MM.1S (cell line): ENCODE data around the gene SLC24A4.

Source experiments
- EZH2 ChIP-seq: fragments of 300-600 bp; sonication (generic); optimal IDR thresholded peaks from 2 replicates; pipeline ENCODE3; 2017; ENCODE audit warnings: low read depth, mild to moderate bottlenecking, antibody characterized with exemption, low read length, mixed read lengths
- TF ChIP-seq, protein P1 (sequence below): fragments of 300-600 bp; sonication (generic); IDR thresholded peaks from 2 replicates; pipeline ENCODE4 v1.5.1; 2016; ENCODE audit warnings: antibody characterized with exemption, low read length, mixed read lengths

GRCh38 chr14:92470215-92470614 lies 147.2 kb downstream of the SLC24A4 start:
- TF ChIP-seq, protein P1, sequence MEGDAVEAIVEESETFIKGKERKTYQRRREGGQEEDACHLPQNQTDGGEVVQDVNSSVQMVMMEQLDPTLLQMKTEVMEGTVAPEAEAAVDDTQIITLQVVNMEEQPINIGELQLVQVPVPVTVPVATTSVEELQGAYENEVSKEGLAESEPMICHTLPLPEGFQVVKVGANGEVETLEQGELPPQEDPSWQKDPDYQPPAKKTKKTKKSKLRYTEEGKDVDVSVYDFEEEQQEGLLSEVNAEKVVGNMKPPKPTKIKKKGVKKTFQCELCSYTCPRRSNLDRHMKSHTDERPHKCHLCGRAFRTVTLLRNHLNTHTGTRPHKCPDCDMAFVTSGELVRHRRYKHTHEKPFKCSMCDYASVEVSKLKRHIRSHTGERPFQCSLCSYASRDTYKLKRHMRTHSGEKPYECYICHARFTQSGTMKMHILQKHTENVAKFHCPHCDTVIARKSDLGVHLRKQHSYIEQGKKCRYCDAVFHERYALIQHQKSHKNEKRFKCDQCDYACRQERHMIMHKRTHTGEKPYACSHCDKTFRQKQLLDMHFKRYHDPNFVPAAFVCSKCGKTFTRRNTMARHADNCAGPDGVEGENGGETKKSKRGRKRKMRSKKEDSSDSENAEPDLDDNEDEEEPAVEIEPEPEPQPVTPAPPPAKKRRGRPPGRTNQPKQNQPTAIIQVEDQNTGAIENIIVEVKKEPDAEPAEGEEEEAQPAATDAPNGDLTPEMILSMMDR = no peak
- TF ChIP-seq EZH2 = no peak
